Mesenchymal stem cell (in vitro differentiated cells and primary cell): ENCODE results near the gene WNT4.
A peak's percentile ranks its signal among the peaks of the same experiment; 100 is the strongest.

Experiments
- DNase-seq: peaks from one replicate; pipeline ENCODE4 v3.0.0-alpha.2; 2013
- H2AFZ ChIP-seq: one replicate; pipeline ENCODE4 v1.6.1; 2013; ENCODE audit warnings: low read depth, mild to moderate bottlenecking, control low read depth, inconsistent platforms, low read length, moderate library complexity
- H2AK5ac ChIP-seq: 2 replicates; pipeline ENCODE4 v1.6.1; 2013; ENCODE audit warnings: low read length, moderate library complexity, mild to moderate bottlenecking, inconsistent platforms; ENCODE audit not compliant: severe bottlenecking
- H2BK120ac ChIP-seq: one replicate; pipeline ENCODE4 v1.6.1; 2013; ENCODE audit warnings: low read depth, mild to moderate bottlenecking, inconsistent platforms, low read length, moderate library complexity
- H2BK12ac ChIP-seq, 2 experiments: one replicate each; pipeline ENCODE4 v1.6.1; 2013; ENCODE audit warnings: inconsistent platforms in 2 of 2, low read length in 2 of 2, mild to moderate bottlenecking in 2 of 2, moderate library complexity in 2 of 2, control low read depth in 1 of 2
- H2BK15ac ChIP-seq: one replicate; pipeline ENCODE4 v1.6.1; 2013; ENCODE audit warnings: mild to moderate bottlenecking, low read depth, inconsistent platforms; ENCODE audit not compliant: poor library complexity, severe bottlenecking
- H2BK5ac ChIP-seq: 2 replicates; pipeline ENCODE4 v1.6.1; 2013; ENCODE audit warnings: low read depth, mild to moderate bottlenecking, low read length, control low read depth, inconsistent platforms; ENCODE audit not compliant: poor library complexity, severe bottlenecking
- H3K14ac ChIP-seq, 2 experiments: one replicate each; pipeline ENCODE4 v1.6.1; 2013; ENCODE audit warnings: inconsistent platforms in 2 of 2, low read length in 2 of 2, control low read depth in 1 of 2, mild to moderate bottlenecking in 1 of 2, moderate library complexity in 1 of 2
- H3K18ac ChIP-seq, 2 experiments: one replicate each; pipeline ENCODE4 v1.6.1; 2013; ENCODE audit warnings: inconsistent platforms in 2 of 2, low read length in 2 of 2, control low read depth in 1 of 2, low read depth in 1 of 2, mild to moderate bottlenecking in 1 of 2
- H3K23ac ChIP-seq, 2 experiments: one replicate each; pipeline ENCODE4 v1.6.1; 2013; ENCODE audit warnings: inconsistent platforms in 2 of 2, low read length in 2 of 2, mild to moderate bottlenecking in 2 of 2, moderate library complexity in 2 of 2, control low read depth in 1 of 2
- H3K27ac ChIP-seq: 2 replicates; pipeline ENCODE4 v1.5.1; 2013; ENCODE audit warnings: mild to moderate bottlenecking, moderate library complexity, low read length, control low read depth, inconsistent platforms; ENCODE audit not compliant: poor library complexity, severe bottlenecking
- H3K27me3 ChIP-seq, 2 experiments: 2 replicates each; pipeline versions ENCODE4 v1.6.1 to v1.7.0; 2013; ENCODE audit warnings: low read length in 2 of 2, mild to moderate bottlenecking in 2 of 2, moderate library complexity in 2 of 2, control low read depth in 1 of 2, inconsistent platforms in 1 of 2; ENCODE audit not compliant: control insufficient read depth in 1 of 2, insufficient read depth in 1 of 2
- H3K36me3 ChIP-seq, 2 experiments: 2 replicates each; pipeline versions ENCODE4 v1.6.1 to v1.7.0; 2013; ENCODE audit warnings: low read length in 2 of 2, control low read depth in 1 of 2, inconsistent platforms in 1 of 2, low read depth in 1 of 2, mild to moderate bottlenecking in 1 of 2; ENCODE audit not compliant: insufficient read depth in 2 of 2, control insufficient read depth in 1 of 2
- H3K4ac ChIP-seq, 2 experiments: one replicate each; pipeline ENCODE4 v1.6.1; 2013; ENCODE audit warnings: inconsistent platforms in 2 of 2, low read length in 2 of 2, mild to moderate bottlenecking in 2 of 2, moderate library complexity in 2 of 2, control low read depth in 1 of 2, low read depth in 1 of 2
- H3K4me1 ChIP-seq: 2 replicates; pipeline ENCODE4 v1.6.1; 2013; ENCODE audit warnings: low read depth, low read length, control low read depth; ENCODE audit not compliant: control insufficient read depth, insufficient read depth
- H3K4me2 ChIP-seq: 2 replicates; pipeline ENCODE4 v1.6.1; 2013; ENCODE audit warnings: low read length, mild to moderate bottlenecking, inconsistent platforms; ENCODE audit not compliant: poor library complexity, severe bottlenecking
- H3K4me3 ChIP-seq, 2 experiments: 2 replicates each; pipeline versions ENCODE4 v1.5.1 to v1.7.0; 2013; ENCODE audit warnings: low read length in 2 of 2, mild to moderate bottlenecking in 2 of 2, control low read depth in 1 of 2, low read depth in 1 of 2; ENCODE audit not compliant: insufficient read depth in 1 of 2
- H3K79me1 ChIP-seq: replicated peaks from 2 replicates; pipeline ENCODE4 v1.6.1; 2013; ENCODE audit warnings: mild to moderate bottlenecking, control low read depth, low read length, inconsistent platforms; ENCODE audit not compliant: poor library complexity, severe bottlenecking
- H3K9ac ChIP-seq: 2 replicates; pipeline ENCODE4 v1.7.0; 2013; ENCODE audit warnings: mild to moderate bottlenecking, low read length, moderate library complexity
- H3K9me3 ChIP-seq: 2 replicates; pipeline ENCODE4 v1.7.0; 2013; ENCODE audit warnings: mild to moderate bottlenecking, low read length; ENCODE audit not compliant: control insufficient read depth
- H4K8ac ChIP-seq: one replicate; pipeline ENCODE4 v1.6.1; 2013; ENCODE audit warnings: inconsistent platforms, mild to moderate bottlenecking, low read length, moderate library complexity
- H4K91ac ChIP-seq: one replicate; pipeline ENCODE4 v1.6.1; 2013; ENCODE audit warnings: mild to moderate bottlenecking, low read length, inconsistent platforms
- WGBS: methylation state at CpG from one replicate; pipeline ENCODE4 v1.1.7; 2013; ENCODE audit warnings: mixed read lengths; 5-methylcytosine and 5-hydroxymethylcytosine counted together

WNT4 gene

DNA sequence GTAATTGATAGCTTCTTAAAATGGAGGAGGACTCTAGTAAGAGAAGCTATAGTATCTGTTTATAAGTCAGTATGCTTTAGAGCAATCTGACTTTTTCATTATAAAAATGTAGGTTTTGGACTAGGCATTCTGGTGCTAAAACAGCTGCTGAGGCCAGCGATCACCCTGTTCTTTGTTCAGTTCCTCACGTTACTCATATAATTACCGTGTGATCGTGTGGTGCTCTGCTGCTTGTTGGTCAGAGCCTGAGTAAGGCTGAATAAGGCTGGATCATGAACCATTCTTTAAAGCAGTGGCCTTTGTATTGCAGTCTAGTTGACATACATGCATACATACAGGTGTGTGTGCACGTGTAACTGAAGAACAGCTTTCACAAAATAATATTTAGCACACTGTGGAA, 65.2 kb downstream of the WNT4 start:
- WGBS: 93% methylated on average over 5 of the region's 5 CpGs
- Histone ChIP-seq H2BK5ac (no peak overlapping the region), H4K91ac (no peak overlapping the region), H3K14ac (no peak overlapping the region), H3K27me3 (no peaks in the 10 kb centered on the region), H2BK12ac (no peak overlapping the region), H3K4me1 (peaks cover 7% of the 10 kb centered on the region), H3K79me1 (no peaks in the 10 kb centered on the region), H3K36me3 (peaks cover 18 to 55% of the 10 kb centered on the region in 2 experiments), H3K4me3 (no peak overlapping the region), H2AK5ac (no peak overlapping the region), H3K4ac (no peak overlapping the region), H3K9ac (peak overlapping the region; percentile 35), H3K4me2 (no peak overlapping the region), H3K27ac (no peak overlapping the region), H3K9me3 (no peaks in the 10 kb centered on the region), H4K8ac (no peak overlapping the region), H3K23ac (no peak overlapping the region), H2BK120ac (no peak overlapping the region), H3K18ac (no peak overlapping the region), H2BK15ac (no peak overlapping the region), H2AFZ (no peak overlapping the region)
- no peak for DNase-seq

DNA sequence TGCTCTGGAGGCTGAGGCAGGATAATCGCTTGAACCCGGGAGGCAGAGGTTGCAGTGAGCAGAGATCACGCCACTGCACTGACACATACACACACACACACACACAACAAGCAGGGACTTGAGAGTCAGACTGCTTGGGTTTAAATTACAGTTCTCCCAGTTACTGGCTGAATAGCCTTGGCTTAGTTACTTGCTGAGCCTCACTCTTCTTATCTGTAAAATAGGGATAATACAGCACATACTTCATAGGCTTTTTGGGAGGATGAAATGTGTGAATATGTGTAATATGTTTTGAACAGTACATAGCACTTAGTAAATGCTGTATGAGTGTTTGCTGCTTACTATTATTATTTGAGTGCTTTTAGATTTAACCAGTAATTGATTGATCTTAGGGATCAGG, 66.6 kb downstream of the WNT4 start:
- no peaks in the 10 kb centered on the region for H3K79me1 ChIP-seq
- H2BK5ac ChIP-seq: no peak overlapping the region
- no peaks in the 10 kb centered on the region for H3K27me3 ChIP-seq
- 97% methylated on average over 2 of the region's 3 CpGs for WGBS
- H2AK5ac ChIP-seq: no peak overlapping the region
- no peak overlapping the region for H3K14ac ChIP-seq
- H3K23ac ChIP-seq: no peak overlapping the region
- no peak overlapping the region for H3K9ac ChIP-seq
- H3K36me3 ChIP-seq: peaks cover 16 to 46% of the 10 kb centered on the region in 2 experiments
- H3K4me2 ChIP-seq: no peak overlapping the region
- no peak overlapping the region for H3K4ac ChIP-seq
- H3K4me3 ChIP-seq: no peak overlapping the region
- H4K91ac ChIP-seq: no peak overlapping the region
- H3K18ac ChIP-seq: no peak overlapping the region
- H3K4me1 ChIP-seq: peaks cover 7% of the 10 kb centered on the region
- no peak overlapping the region for H2BK120ac ChIP-seq
- no peak overlapping the region for H4K8ac ChIP-seq
- H2BK12ac ChIP-seq: no peak overlapping the region
- H3K9me3 ChIP-seq: no peaks in the 10 kb centered on the region
- H2AFZ ChIP-seq: no peak overlapping the region
- no peak for DNase-seq
- no peak overlapping the region for H2BK15ac ChIP-seq
- no peak overlapping the region for H3K27ac ChIP-seq

GRCh38 chr1:22075718-22076117, 67.2 kb downstream of the WNT4 start:
- H2AK5ac ChIP-seq: no peak overlapping the region
- no peak overlapping the region for H2BK5ac ChIP-seq
- no peak overlapping the region for H4K91ac ChIP-seq
- no peak overlapping the region for H2AFZ ChIP-seq
- H3K27me3 ChIP-seq: no peaks in the 10 kb centered on the region
- no peaks in the 10 kb centered on the region for H3K79me1 ChIP-seq
- H3K23ac ChIP-seq: no peak overlapping the region
- H3K4me2 ChIP-seq: no peak overlapping the region
- DNase-seq: no peak
- no peak overlapping the region for H2BK15ac ChIP-seq
- no peak overlapping the region for H3K4ac ChIP-seq
- no CpG with 5 or more reads among the region's 2 CpGs for WGBS
- no peak overlapping the region for H3K9ac ChIP-seq
- H2BK120ac ChIP-seq: no peak overlapping the region
- H3K27ac ChIP-seq: no peak overlapping the region
- H3K14ac ChIP-seq: no peak overlapping the region
- no peak overlapping the region for H3K18ac ChIP-seq
- peaks cover 7% of the 10 kb centered on the region for H3K4me1 ChIP-seq
- H3K36me3 ChIP-seq: peaks cover 13 to 45% of the 10 kb centered on the region in 2 experiments
- H3K9me3 ChIP-seq: no peaks in the 10 kb centered on the region
- no peak overlapping the region for H3K4me3 ChIP-seq
- no peak overlapping the region for H4K8ac ChIP-seq
- H2BK12ac ChIP-seq: no peak overlapping the region

- Histone ChIP-seq H3K4me2 (no peak overlapping the region), H2BK120ac (no peak overlapping the region), H3K27ac (no peak overlapping the region), H2BK12ac (no peak overlapping the region), H3K4me1 (peaks cover 8% of the 10 kb centered on the region), H3K23ac (no peak overlapping the region), H2AFZ (no peak overlapping the region), H4K8ac (no peak overlapping the region), H2BK5ac (no peak overlapping the region), H3K9ac (no peak overlapping the region), H3K9me3 (no peaks in the 10 kb centered on the region), H3K27me3 (no peaks in the 10 kb centered on the region), H2BK15ac (no peak overlapping the region), H3K4me3 (no peak overlapping the region), H3K18ac (no peak overlapping the region), H4K91ac (no peak overlapping the region), H3K4ac (no peak overlapping the region), H2AK5ac (no peak overlapping the region), H3K79me1 (no peaks in the 10 kb centered on the region), H3K14ac (no peak overlapping the region), H3K36me3 (peaks cover 16 to 36% of the 10 kb centered on the region in 2 experiments)
- WGBS: no CpG with 5 or more reads among the region's 1 CpG
- DNase-seq: no peak
These were observed 68.1 kb downstream of the WNT4 start for GRCh38 chr1:22074803-22075202.
